ENCODE measurements around the gene MAML3.

MAML3 gene

GRCh38 chr4:140059159-140059558 is 94.8 kb downstream of the MAML3 start:
- no peak overlapping the region for H3K4me3 ChIP-seq (ENCODE audit: severe bottlenecking)
- DNase-seq (ENCODE audit: low spot score) (no peak), ATAC-seq (ENCODE audit: low read depth) (no peak)
- TF ChIP-seq CTCF (IDR thresholded peaks at IDR 0.05; ENCODE audit: poor library complexity, severe bottlenecking), result no peak
- H3K36me3 ChIP-seq (ENCODE audit: low read depth), result no peaks in the 10 kb centered on the region
- H3K9me3 ChIP-seq (ENCODE audit: severe bottlenecking), result no peaks in the 10 kb centered on the region
- no peaks in the 10 kb centered on the region for H3K27me3 ChIP-seq (ENCODE audit: insufficient read depth, poor library complexity, severe bottlenecking)
- H3K4me1 ChIP-seq (ENCODE audit: insufficient read depth, poor library complexity, severe bottlenecking), result peaks cover 5% of the 10 kb centered on the region
- H3K27ac ChIP-seq (ENCODE audit: poor library complexity, severe bottlenecking), result no peak overlapping the region

- no peak for ATAC-seq (ENCODE audit: low read depth)
- Histone ChIP-seq H3K9me3 (ENCODE audit: severe bottlenecking) (no peaks in the 10 kb centered on the region), H3K4me3 (ENCODE audit: severe bottlenecking) (no peak overlapping the region), H3K27ac (ENCODE audit: poor library complexity, severe bottlenecking) (no peak overlapping the region), H3K4me1 (ENCODE audit: insufficient read depth, poor library complexity, severe bottlenecking) (peaks cover 5% of the 10 kb centered on the region), H3K36me3 (ENCODE audit: low read depth) (no peaks in the 10 kb centered on the region), H3K27me3 (ENCODE audit: insufficient read depth, poor library complexity, severe bottlenecking) (no peaks in the 10 kb centered on the region)
- no peak for TF ChIP-seq CTCF (IDR thresholded peaks at IDR 0.05; ENCODE audit: poor library complexity, severe bottlenecking)
- no peak for DNase-seq (ENCODE audit: low spot score)
Measured at GRCh38 chr4:140057701-140058100, 96.3 kb downstream of the MAML3 start.

GRCh38 chr4:140056015-140056414 is 98.0 kb downstream of the MAML3 start:
- DNase-seq (ENCODE audit: low spot score), result no peak
- no peak overlapping the region for H3K27ac ChIP-seq (ENCODE audit: poor library complexity, severe bottlenecking)
- H3K36me3 ChIP-seq (ENCODE audit: low read depth), result no peaks in the 10 kb centered on the region
- H3K9me3 ChIP-seq (ENCODE audit: severe bottlenecking), result no peaks in the 10 kb centered on the region
- no peak for TF ChIP-seq CTCF (IDR thresholded peaks at IDR 0.05; ENCODE audit: poor library complexity, severe bottlenecking)
- peaks cover 5% of the 10 kb centered on the region for H3K4me1 ChIP-seq (ENCODE audit: insufficient read depth, poor library complexity, severe bottlenecking)
- H3K4me3 ChIP-seq (ENCODE audit: severe bottlenecking), result no peak overlapping the region
- no peak for ATAC-seq (ENCODE audit: low read depth)
- H3K27me3 ChIP-seq (ENCODE audit: insufficient read depth, poor library complexity, severe bottlenecking), result no peaks in the 10 kb centered on the region

GRCh38 chr4:140054861-140055260 is 99.1 kb downstream of the MAML3 start:
- no peaks in the 10 kb centered on the region for H3K36me3 ChIP-seq (ENCODE audit: low read depth)
- no peak overlapping the region for H3K27ac ChIP-seq (ENCODE audit: poor library complexity, severe bottlenecking)
- no peak for TF ChIP-seq CTCF (IDR thresholded peaks at IDR 0.05; ENCODE audit: poor library complexity, severe bottlenecking)
- H3K9me3 ChIP-seq (ENCODE audit: severe bottlenecking), result no peaks in the 10 kb centered on the region
- H3K27me3 ChIP-seq (ENCODE audit: insufficient read depth, poor library complexity, severe bottlenecking), result no peaks in the 10 kb centered on the region
- no peak overlapping the region for H3K4me3 ChIP-seq (ENCODE audit: severe bottlenecking)
- H3K4me1 ChIP-seq (ENCODE audit: insufficient read depth, poor library complexity, severe bottlenecking), result peaks cover 5% of the 10 kb centered on the region
- DNase-seq (ENCODE audit: low spot score) (no peak), ATAC-seq (ENCODE audit: low read depth) (no peak)

- Histone ChIP-seq H3K36me3 (ENCODE audit: low read depth) (no peaks in the 10 kb centered on the region), H3K4me1 (ENCODE audit: insufficient read depth, poor library complexity, severe bottlenecking) (peaks cover 10% of the 10 kb centered on the region), H3K4me3 (ENCODE audit: severe bottlenecking) (no peak overlapping the region), H3K9me3 (ENCODE audit: severe bottlenecking) (no peaks in the 10 kb centered on the region), H3K27ac (ENCODE audit: poor library complexity, severe bottlenecking) (no peak overlapping the region), H3K27me3 (ENCODE audit: insufficient read depth, poor library complexity, severe bottlenecking) (no peaks in the 10 kb centered on the region)
- no peak for TF ChIP-seq CTCF (IDR thresholded peaks at IDR 0.05; ENCODE audit: poor library complexity, severe bottlenecking)
- ATAC-seq (ENCODE audit: low read depth) (no peak), DNase-seq (ENCODE audit: low spot score) (no peak)
Measured at GRCh38 chr4:140053185-140053584, 100.8 kb downstream of the MAML3 start.

All from RWPE2 (cell line).